Stimulated activated naive CD4-positive, alpha-beta T cell treated with Interleukin-2 at 50 U/mL for 16 hours (primary cell): ENCODE data around the gene CEP192.

ENCODE experiments used
- DNase-seq: peaks from one replicate; lab custom pipeline; 2025; lab: John Stamatoyannopoulos, UW

Gene CEP192

GRCh38 chr18:13145636-13146190, 154.6 kb downstream of the CEP192 start:
- DNase-seq = no peak

- no peak for DNase-seq
Observed at GRCh38 chr18:13147130-13147529, 156.0 kb downstream of the CEP192 start.

GRCh38 chr18:13151656-13152055, 160.5 kb downstream of the CEP192 start:
- no peak for DNase-seq

GRCh38 chr18:13158428-13158827, 167.3 kb downstream of the CEP192 start:
- no peak for DNase-seq

GRCh38 chr18:13159579-13159978, 168.4 kb downstream of the CEP192 start:
- DNase-seq = no peak

GRCh38 chr18:13161276-13161899, 170.2 kb downstream of the CEP192 start:
- DNase-seq = no peak

- DNase-seq = no peak
Observed at GRCh38 chr18:13163167-13163927, 172.2 kb downstream of the CEP192 start.

- no peak for DNase-seq
Observed at GRCh38 chr18:13164406-13164805, 173.2 kb downstream of the CEP192 start.

GRCh38 chr18:13165636-13166423, 174.7 kb downstream of the CEP192 start:
- DNase-seq = no peak

- DNase-seq = no peak
Observed at GRCh38 chr18:13173578-13174145, 182.5 kb downstream of the CEP192 start.
